Measurements from ENCODE around the gene NLRP6. TPM values are rescaled to one million over a fixed set of nuclear protein-coding genes. Genes with fewer than 3 reads are reported as not detected.
A peak's percentile ranks its signal among the peaks of the same experiment; 100 is the strongest.
"Not testable (repeated sequence)": the region's sequence is repeated elsewhere in the genome, so short reads cannot be mapped to it uniquely, and the experiment has no call there.

Gene NLRP6
- total RNA-seq, 2 donors from 2014 or later = 0.43 to 2.2 TPM

- Mint-ChIP-seq H3K4me1 (peaks cover 28% of the 10 kb centered on the region), H3K9me3 (no peaks in the 10 kb centered on the region), H3K27ac (no peak overlapping the region), H3K36me3 (ENCODE audit: low read depth) (peaks cover 40% of the 10 kb centered on the region), H3K27me3 (peaks cover 5% of the 10 kb centered on the region), H3K4me3 (peak overlapping the region; percentile 71)
- ATAC-seq (replicated peaks) = no peak
Measured at GRCh38 chr11:283405-284104, 5.3 kb downstream of the NLRP6 start.

GRCh38 chr11:284105-285020 lies 6.2 kb downstream of the NLRP6 start:
- Mint-ChIP-seq H3K27ac (no peak overlapping the region), H3K36me3 (ENCODE audit: low read depth) (peaks cover 36% of the 10 kb centered on the region), H3K4me1 (peaks cover 25% of the 10 kb centered on the region), H3K4me3 (no peak overlapping the region), H3K9me3 (no peaks in the 10 kb centered on the region), H3K27me3 (peaks cover 5% of the 10 kb centered on the region)
- no peak for ATAC-seq (replicated peaks)

GRCh38 chr11:285021-285893 lies 7.0 kb downstream of the NLRP6 start:
- Mint-ChIP-seq H3K36me3 (ENCODE audit: low read depth) (peaks cover 44% of the 10 kb centered on the region), H3K27ac (no peak overlapping the region), H3K9me3 (no peaks in the 10 kb centered on the region), H3K27me3 (peaks cover 5% of the 10 kb centered on the region), H3K4me3 (no peak overlapping the region), H3K4me1 (peaks cover 25% of the 10 kb centered on the region)
- no peak for ATAC-seq (replicated peaks)

GRCh38 chr11:285894-286220 lies 7.7 kb downstream of the NLRP6 start:
- H3K4me3 Mint-ChIP-seq = no peak overlapping the region

GRCh38 chr11:286977-287820 lies 9.0 kb downstream of the NLRP6 start:
- peak; percentile 13 for ATAC-seq (replicated peaks)
- H3K36me3 Mint-ChIP-seq (ENCODE audit: low read depth) = peaks cover 46% of the 10 kb centered on the region
- peak overlapping the region; percentile 97 for H3K4me3 Mint-ChIP-seq
- H3K4me1 Mint-ChIP-seq = peaks cover 20% of the 10 kb centered on the region
- H3K27ac Mint-ChIP-seq = peak overlapping the region; percentile 96
- H3K27me3 Mint-ChIP-seq, H3K9me3 Mint-ChIP-seq: not testable (repeated sequence)

More at GRCh38 chr11:285894-286220, 7.7 kb downstream of the NLRP6 start:
- H3K4me1 Mint-ChIP-seq = peaks cover 25% of the 10 kb centered on the region
- ATAC-seq (replicated peaks) = no peak
- no peak overlapping the region for H3K27ac Mint-ChIP-seq
- H3K36me3 Mint-ChIP-seq (ENCODE audit: low read depth) = peaks cover 48% of the 10 kb centered on the region
- H3K9me3 Mint-ChIP-seq = no peaks in the 10 kb centered on the region
- peaks cover 5% of the 10 kb centered on the region for H3K27me3 Mint-ChIP-seq

GRCh38 chr11:287821-288477 lies 9.7 kb downstream of the NLRP6 start:
- Mint-ChIP-seq H3K9me3 (no peaks in the 10 kb centered on the region), H3K4me1 (peaks cover 12% of the 10 kb centered on the region), H3K27me3 (no peaks in the 10 kb centered on the region), H3K36me3 (ENCODE audit: low read depth) (peaks cover 39% of the 10 kb centered on the region), H3K4me3 (peak overlapping the region; percentile 97), H3K27ac (peak overlapping the region; percentile 96)
- peak; percentile 63 for ATAC-seq (replicated peaks)

- Mint-ChIP-seq H3K4me3 (peak within 1 kb of the TSS; percentile 97), H3K27ac (peak within 1 kb of the TSS; percentile 96), H3K9me3 (no peaks in the 10 kb centered on the region), H3K36me3 (ENCODE audit: low read depth) (peaks cover 40% of the 10 kb centered on the region), H3K4me1 (peaks cover 11% of the 10 kb centered on the region), H3K27me3 (no peaks in the 10 kb centered on the region)
- ATAC-seq (replicated peaks) = peak; percentile 37
Measured at GRCh38 chr11:288478-289397, 10.5 kb downstream of the NLRP6 start, which contains the start of gene PGGHG. TSS of gene PGGHG (plus strand) at chr11:289126. CDS start at chr11:289817, 691 bp downstream.

- Mint-ChIP-seq H3K4me3 (peak overlapping the region; percentile 62), H3K4me1 (peaks cover 11% of the 10 kb centered on the region), H3K36me3 (ENCODE audit: low read depth) (peaks cover 46% of the 10 kb centered on the region), H3K27ac (no peak overlapping the region), H3K9me3 (no peaks in the 10 kb centered on the region), H3K27me3 (no peaks in the 10 kb centered on the region)
- ATAC-seq (replicated peaks) = no peak
Measured at GRCh38 chr11:289398-289711, 11.1 kb downstream of the NLRP6 start.

- Mint-ChIP-seq H3K36me3 (ENCODE audit: low read depth) (peaks cover 52% of the 10 kb centered on the region), H3K4me1 (peaks cover 11% of the 10 kb centered on the region), H3K27ac (peak overlapping the region; percentile 20), H3K9me3 (no peaks in the 10 kb centered on the region), H3K4me3 (peak overlapping the region; percentile 62), H3K27me3 (no peaks in the 10 kb centered on the region)
- ATAC-seq (replicated peaks) = no peak
Measured at GRCh38 chr11:289712-290620, 11.8 kb downstream of the NLRP6 start.

- H3K36me3 Mint-ChIP-seq (ENCODE audit: low read depth) = peaks cover 53% of the 10 kb centered on the region
- no peaks in the 10 kb centered on the region for H3K27me3 Mint-ChIP-seq
- H3K9me3 Mint-ChIP-seq = no peaks in the 10 kb centered on the region
- peaks cover 11% of the 10 kb centered on the region for H3K4me1 Mint-ChIP-seq
- H3K27ac Mint-ChIP-seq = peak overlapping the region; percentile 20
- H3K4me3 Mint-ChIP-seq = peak overlapping the region; percentile 62
- no peak for ATAC-seq (replicated peaks)
Measured at GRCh38 chr11:290621-291231, 12.5 kb downstream of the NLRP6 start.

All from activated T-helper 17 cell treated with anti-CD3 and anti-CD28 coated beads, Interleukin-2, amount 50 U/mL, for 72 hours (primary cell).